Measurements from ENCODE around the gene UTS2B. TPM values are rescaled to one million over a fixed set of nuclear protein-coding genes. Genes with fewer than 3 reads are reported as not detected.
A peak's percentile ranks its signal among the peaks of the same experiment; 100 is the strongest.

The UTS2B gene
- total and polyA plus RNA-seq, 2 of the 13 experiments (the other 11 are each of a cell fraction or from before 2014, with no cell fraction given) = 0.03 to 0.46 TPM

DNA sequence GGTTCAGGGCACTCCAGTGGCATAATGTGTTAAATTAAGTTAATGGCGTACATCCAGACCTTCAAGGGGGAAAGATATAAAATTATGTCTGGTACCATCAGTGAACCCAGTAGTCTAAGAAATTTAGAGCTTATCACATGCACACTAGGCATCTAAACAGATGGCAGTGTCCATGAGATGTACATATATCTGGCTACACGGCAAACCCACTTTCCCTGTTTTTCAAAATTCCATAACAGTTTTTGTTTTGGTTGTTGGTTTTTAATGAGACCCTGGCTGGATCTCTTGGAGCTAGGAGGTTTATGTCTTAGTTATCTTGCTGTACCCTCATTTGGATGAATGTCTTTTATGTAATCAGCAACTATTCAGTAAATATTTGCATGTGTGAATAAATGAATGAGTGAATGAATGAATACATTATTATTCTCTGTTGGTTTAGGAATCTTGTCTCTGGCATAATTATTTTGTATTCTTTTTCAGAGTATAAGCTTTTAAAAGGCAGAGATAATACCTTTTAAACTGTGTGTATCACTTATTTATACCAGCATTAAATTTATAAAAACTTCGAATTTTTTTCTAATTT, 3.1 kb upstream of the UTS2B start:
- BruUV-seq (replicated peaks) = no TSS peak
- TF ChIP-seq ZNF24 (IDR thresholded peaks at IDR 0.05) (peak; percentile 82), NPAS2 (CRISPR knock-in tag; IDR thresholded peaks at IDR 0.05; ENCODE audit: borderline replicate concordance) (no peak), NFKBIZ (CRISPR knock-in tag; IDR thresholded peaks at IDR 0.05) (no peak), RBAK (CRISPR knock-in tag; IDR thresholded peaks at IDR 0.05) (no peak), ZNF770 (CRISPR knock-in tag; IDR thresholded peaks at IDR 0.05) (no peak), ATRX (CRISPR knock-in tag; IDR thresholded peaks at IDR 0.05; ENCODE audit: borderline replicate concordance) (no peak), ZNF891 (CRISPR knock-in tag; IDR thresholded peaks at IDR 0.05) (no peak), ZNF263 (CRISPR knock-in tag; IDR thresholded peaks at IDR 0.05) (no peak), FOXO1 (CRISPR knock-in tag; IDR thresholded peaks at IDR 0.05) (no peak)
- Histone ChIP-seq H3K36me3 (replicated peaks in 1 of 2; ENCODE audit: control insufficient read depth in 1 of 2, insufficient read depth in 2 of 2, low read length in 2 of 2) (no peaks in the 10 kb centered on the region), H3K4me2 (ENCODE audit: low read depth, low read length) (peak overlapping the region; percentile 38), H3K27ac (ENCODE audit: extremely low read length, insufficient read depth, low read length) (no peak overlapping the region), H3K9ac (ENCODE audit: insufficient read depth, low read depth, low read length) (no peak overlapping the region), H3K4me3 (replicated peaks in 1 of 3; ENCODE audit: insufficient read depth in 1 of 3, low read depth in 2 of 3, low read length in 3 of 3) (no peak overlapping the region), H3K79me2 (ENCODE audit: insufficient read depth, low read length) (peaks cover 89% of the 10 kb centered on the region), H3K27me3 (ENCODE audit: control insufficient read depth in 1 of 2, insufficient read depth in 2 of 2, low read length in 2 of 2) (no peaks in the 10 kb centered on the region), H3K4me1 (ENCODE audit: insufficient read depth, low read length) (peaks cover 77% of the 10 kb centered on the region), H2AFZ (ENCODE audit: low read length) (no peak overlapping the region), H3K9me3 (ENCODE audit: low read length) (no peaks in the 10 kb centered on the region), H4K20me1 (ENCODE audit: insufficient read depth, low read length) (peaks cover 25% of the 10 kb centered on the region; the same call in 1 of the 2 replicates)
- intact Hi-C loops (cut with micrococcal nuclease; ENCODE audit: unreplicated experiment) (loop anchor here (5.0 kb wide), 1 partner anchor 49 kb away; no protein-coding TSS in a partner anchor), in situ Hi-C loops (cut with HindIII; ENCODE audit: extremely low pct_ligation_motif_present, low pct_unique_long_range_greater_than_20kb) (no loop called here)
- ChIA-PET POLR2A (no interaction called here), CTCF (ENCODE audit: low intra/inter-chr PET ratio, low total read pairs) (no interaction called here)
- WGBS (ENCODE audit: low lambda C conversion rate) = 97% methylated on average over 3 of the region's 3 CpGs
- FAIRE-seq = no peak
- no peak for ATAC-seq
- no peak for DNase-seq (ENCODE audit: low spot score)
